OCI-LY7 (cell line): ENCODE measurements around the gene ARSD. TPM values are rescaled to one million over a fixed set of nuclear protein-coding genes. Genes with fewer than 3 reads are reported as not detected.
"Not testable (repeated sequence)": the region's sequence is repeated elsewhere in the genome, so short reads cannot be mapped to it uniquely, and the experiment has no call there.

Experiments
- BruUV-seq: library from RNA; stranded (reverse); fragments of 400-500 nt; replicated peaks from 2 replicates; lab custom pipeline; 2021; lab: Mats Ljungman, UMichigan
- CTCF ChIA-PET: fragments of 300-600 bp; sonication (Branson Sonifier 250); formaldehyde crosslinking; loops from one replicate; lab custom pipeline; 2022; ENCODE audit warnings: antibody characterized with exemption; ENCODE audit not compliant: unreplicated experiment; lab: Charles Lee
- POLR2A ChIA-PET: fragments of 300-600 bp; sonication (Branson Sonifier 250); formaldehyde crosslinking; loops from one replicate; lab custom pipeline; 2022; ENCODE audit warnings: antibody characterized with exemption; lab: Charles Lee
- DNase-seq: peaks from one replicate; pipeline ENCODE4 v3.0.0-alpha.2; 2015; ENCODE audit warnings: low spot score
- H2AFZ ChIP-seq: fragments of 200-600 bp; sonication (generic), shearing (Covaris generic); 2 replicates; pipeline ENCODE4 v1.6.1; 2014; ENCODE audit warnings: mild to moderate bottlenecking, antibody characterized with exemption, low read length, moderate library complexity
- H3K27ac ChIP-seq: fragments of 200-600 bp; sonication (generic); 2 replicates; pipeline ENCODE4 v1.5.1; 2014; ENCODE audit warnings: mixed run types, low read depth, mild to moderate bottlenecking, moderate library complexity, low read length, inconsistent platforms; ENCODE audit not compliant: poor library complexity, severe bottlenecking
- H3K36me3 ChIP-seq: fragments of 200-600 bp; sonication (generic); 2 replicates; pipeline ENCODE4 v1.6.1; 2014; ENCODE audit warnings: mild to moderate bottlenecking, antibody characterized with exemption, low read length, moderate library complexity, mixed read lengths; ENCODE audit not compliant: insufficient read depth
- H3K4me1 ChIP-seq: fragments of 200-600 bp; sonication (generic); 2 replicates; pipeline ENCODE4 v1.5.1; 2014; ENCODE audit warnings: mild to moderate bottlenecking, low read length; ENCODE audit not compliant: insufficient read depth, poor library complexity, severe bottlenecking
- H3K4me2 ChIP-seq: fragments of 200-600 bp; sonication (generic); 2 replicates; pipeline ENCODE4 v1.6.1; 2014; ENCODE audit warnings: mild to moderate bottlenecking, low read length
- H3K4me3 ChIP-seq: fragments of 200-600 bp; sonication (generic); 2 replicates; pipeline ENCODE4 v1.5.1; 2014; ENCODE audit warnings: mild to moderate bottlenecking, low read depth, low read length; ENCODE audit not compliant: poor library complexity, severe bottlenecking
- H3K79me2 ChIP-seq: fragments of 200-600 bp; sonication (generic); 2 replicates; pipeline ENCODE4 v1.6.1; 2016; ENCODE audit warnings: low read depth, mild to moderate bottlenecking, low read length, moderate library complexity, mixed read lengths; ENCODE audit not compliant: insufficient read depth
- H3K9me2 ChIP-seq: fragments of 200-600 bp; sonication (generic); 2 replicates; pipeline ENCODE4 v1.6.1; 2016; ENCODE audit warnings: mild to moderate bottlenecking, low read length, mixed read lengths; ENCODE audit not compliant: insufficient read depth
- H3K9me3 ChIP-seq: fragments of 200-600 bp; sonication (generic); 2 replicates; pipeline ENCODE4 v1.6.1; 2014; ENCODE audit warnings: mild to moderate bottlenecking, mixed run types, low read length, mixed read lengths
- H4K20me1 ChIP-seq: fragments of 200-600 bp; sonication (generic); 2 replicates; pipeline ENCODE4 v1.6.1; 2014; ENCODE audit warnings: mild to moderate bottlenecking, antibody characterized with exemption, low read length, moderate library complexity, mixed read lengths; ENCODE audit not compliant: insufficient read depth
- CTCF ChIP-seq: fragments of 200-600 bp; sonication (generic); conservative IDR thresholded peaks from 2 replicates; pipeline ENCODE4 v1.5.1; 2014; ENCODE audit warnings: mild to moderate bottlenecking, antibody characterized with exemption, low read length, moderate library complexity, mixed read lengths
- EZH2phosphoT487 ChIP-seq: fragments of 200-600 bp; sonication (generic); IDR thresholded peaks from 2 replicates; pipeline ENCODE4 v1.6.1; 2018; ENCODE audit warnings: low read depth, borderline replicate concordance, mild to moderate bottlenecking, mixed run types, antibody characterized with exemption, low read length, moderate library complexity, mixed read lengths
- intact Hi-C: fragments of 100-400 bp; cut with micrococcal nuclease; formaldehyde crosslinking; loops from one replicate; pipeline ENCODE4 v1.10.0; 2022; ENCODE audit not compliant: unreplicated experiment
- total RNA-seq, 2 experiments: library from RNA; depleted of rRNA in 1 of 2; stranded (reverse); fragments of >200 nt in 1 of 2; shearing (Covaris generic) in 1 of 2; gene quantifications; 2 replicates each; pipeline ENCODE4 v1.2.3, GENCODE V29; 2014 to 2022

The ARSD gene
- total RNA-seq, 2 experiments from 2014 or later = not detected

GRCh38 chrX:2967584-2967983 is 38.4 kb upstream of the ARSD start:
- Histone ChIP-seq H3K4me3 (no peak overlapping the region), H2AFZ (no peak overlapping the region), H3K4me2 (no peak overlapping the region), H3K4me1 (no peaks in the 10 kb centered on the region), H3K9me2 (no peaks in the 10 kb centered on the region), H3K36me3 (no peaks in the 10 kb centered on the region), H3K9me3 (no peaks in the 10 kb centered on the region), H4K20me1 (no peaks in the 10 kb centered on the region), H3K79me2 (no peaks in the 10 kb centered on the region), H3K27ac (no peak overlapping the region)
- intact Hi-C loops = no loop called here
- ChIA-PET CTCF (no interaction called here), POLR2A (no interaction called here)
- no peak for DNase-seq
- TF ChIP-seq CTCF = no peak
- TF ChIP-seq EZH2phosphoT487 = no peak
- no TSS peak for BruUV-seq

GRCh38 chrX:2967012-2967411 is 37.9 kb upstream of the ARSD start:
- BruUV-seq = no TSS peak
- Histone ChIP-seq H3K9me3 (no peaks in the 10 kb centered on the region), H3K79me2 (no peaks in the 10 kb centered on the region), H2AFZ (no peak overlapping the region), H3K4me2 (no peak overlapping the region), H3K4me1 (no peaks in the 10 kb centered on the region), H3K9me2 (no peaks in the 10 kb centered on the region), H3K27ac (no peak overlapping the region), H3K36me3 (no peaks in the 10 kb centered on the region), H3K4me3 (no peak overlapping the region), H4K20me1 (no peaks in the 10 kb centered on the region)
- DNase-seq = no peak
- TF ChIP-seq EZH2phosphoT487 (no peak), CTCF (no peak)
- intact Hi-C loops = no loop called here
- ChIA-PET POLR2A (no interaction called here), CTCF (no interaction called here)

GRCh38 chrX:2965965-2966364 is 36.8 kb upstream of the ARSD start:
- Histone ChIP-seq H3K36me3 (no peaks in the 10 kb centered on the region), H3K4me3 (no peak overlapping the region), H4K20me1 (no peaks in the 10 kb centered on the region), H3K27ac (no peak overlapping the region), H3K4me2 (no peak overlapping the region), H2AFZ (no peak overlapping the region), H3K9me2 (no peaks in the 10 kb centered on the region), H3K9me3 (no peaks in the 10 kb centered on the region), H3K79me2 (no peaks in the 10 kb centered on the region), H3K4me1 (no peaks in the 10 kb centered on the region)
- intact Hi-C loops = no loop called here
- BruUV-seq = no TSS peak
- no peak for TF ChIP-seq CTCF
- no peak for TF ChIP-seq EZH2phosphoT487
- no peak for DNase-seq
- CTCF ChIA-PET = no interaction called here
- POLR2A ChIA-PET = no interaction called here

GRCh38 chrX:2963992-2964794 is 35.1 kb upstream of the ARSD start:
- H3K9me2 ChIP-seq, POLR2A ChIA-PET, H3K9me3 ChIP-seq, intact Hi-C loops, CTCF ChIA-PET, H4K20me1 ChIP-seq, H3K36me3 ChIP-seq, DNase-seq, H3K4me1 ChIP-seq, H3K4me3 ChIP-seq, H3K79me2 ChIP-seq, H3K27ac ChIP-seq, H2AFZ ChIP-seq, H3K4me2 ChIP-seq, BruUV-seq: not testable (repeated sequence)
